ENCODE measurements around the gene NOL9.

Gene NOL9

DNA sequence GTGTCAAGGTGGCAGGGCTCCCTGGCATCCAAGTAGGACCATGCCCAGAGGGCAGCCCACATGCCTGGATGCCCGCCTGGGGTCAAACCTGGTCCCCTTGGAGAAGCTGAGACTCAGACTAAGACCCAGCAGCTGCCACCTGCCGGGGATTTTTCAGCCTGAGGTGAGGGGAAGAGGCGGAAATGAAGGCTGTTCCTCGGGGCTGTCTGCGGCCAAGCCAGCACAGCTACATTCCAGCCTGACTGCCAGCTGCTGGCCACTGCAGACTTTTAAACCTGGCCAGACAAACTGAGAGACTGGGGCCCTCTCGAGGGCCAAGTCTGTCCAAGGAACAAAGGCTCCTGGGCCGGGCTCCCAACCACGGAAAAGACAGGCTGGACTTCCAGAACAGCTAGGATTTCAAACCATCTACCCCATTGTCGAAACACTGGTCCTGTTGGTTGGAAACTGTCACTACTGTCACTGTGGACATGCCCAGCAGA is 41.0 kb downstream of the NOL9 start:
- Histone ChIP-seq H4K91ac (ENCODE audit: low read depth, low read length, poor library complexity) (no peak overlapping the region), H3K27ac (replicated peaks; ENCODE audit: low read length) (no peak overlapping the region)
- no CpG with 5 or more reads among the region's 9 CpGs for WGBS, 2 donors (ENCODE audit: extremely low coverage in 2 of 2, insufficient read length in 2 of 2, insufficient replicate concordance in 1 of 2)

GRCh38 chr1:6512908-6513280 is 41.4 kb downstream of the NOL9 start:
- Histone ChIP-seq H2BK12ac (ENCODE audit: low read length) (no peak overlapping the region), H3K23ac (ENCODE audit: low read depth, low read length, poor library complexity) (no peak overlapping the region), H2AFZ (ENCODE audit: low read length) (peak overlapping the region; percentile 63), H4K91ac (ENCODE audit: low read depth, low read length, poor library complexity) (no peak overlapping the region), H3K9ac (ENCODE audit: low read depth, low read length, poor library complexity) (no peak overlapping the region), H2BK5ac (ENCODE audit: low read length) (no peak overlapping the region), H3K4ac (ENCODE audit: low read length) (no peak overlapping the region), H3K79me1 (ENCODE audit: low read depth, low read length) (peaks cover 2% of the 10 kb centered on the region), H4K8ac (ENCODE audit: low read depth, low read length) (no peak overlapping the region), H3K4me3 (ENCODE audit: low read length in 2 of 2) (no peak overlapping the region), H3K27ac (replicated peaks; ENCODE audit: low read length) (no peak overlapping the region), H3K14ac (ENCODE audit: low read length) (no peak overlapping the region), H3K18ac (ENCODE audit: low read length) (no peak overlapping the region), H2AK5ac (ENCODE audit: low read depth, low read length) (peak overlapping the region; percentile 25), H3K36me3 (replicated peaks in 1 of 2; ENCODE audit: control insufficient read depth in 2 of 2, insufficient read depth in 2 of 2, low read length in 2 of 2) (no peaks in the 10 kb centered on the region), H3K27me3 (ENCODE audit: control insufficient read depth in 3 of 3, insufficient read depth in 3 of 3, low read depth in 1 of 3, low read length in 3 of 3) (peaks cover 0 to 7% (median 0%) of the 10 kb centered on the region in 3 experiments), H3K4me1 (ENCODE audit: control insufficient read depth in 2 of 2, insufficient read depth in 1 of 2, low read depth in 1 of 2, low read length in 2 of 2) (peaks cover 0 to 19% of the 10 kb centered on the region in 2 donors), H2BK120ac (ENCODE audit: low read depth, low read length) (no peak overlapping the region), H3K4me2 (ENCODE audit: insufficient read depth, low read length, poor library complexity, severe bottlenecking) (no peak overlapping the region), H2BK15ac (ENCODE audit: low read length) (no peak overlapping the region), H3K9me3 (replicated peaks in 1 of 2; ENCODE audit: control insufficient read depth in 2 of 2, insufficient read depth in 1 of 2, low read depth in 1 of 2, low read length in 2 of 2) (no peaks in the 10 kb centered on the region)
- WGBS, 2 donors (ENCODE audit: extremely low coverage in 2 of 2, insufficient read length in 2 of 2, insufficient replicate concordance in 1 of 2) = no CpG with 5 or more reads among the region's 8 CpGs
- no peak for DNase-seq (ENCODE audit: low spot score)

More for the DNA sequence above, 41.0 kb downstream of the NOL9 start:
- H3K4ac ChIP-seq (ENCODE audit: low read length) = no peak overlapping the region
- peak overlapping the region; percentile 63 for H2AFZ ChIP-seq (ENCODE audit: low read length)
- no peak overlapping the region for H2BK5ac ChIP-seq (ENCODE audit: low read length)
- no peak overlapping the region for H2BK12ac ChIP-seq (ENCODE audit: low read length)
- H4K8ac ChIP-seq (ENCODE audit: low read depth, low read length) = no peak overlapping the region
- peak overlapping the region; percentile 21 for H3K23ac ChIP-seq (ENCODE audit: low read depth, low read length, poor library complexity)
- peaks cover 0 to 19% of the 10 kb centered on the region in 2 donors for H3K4me1 ChIP-seq (ENCODE audit: control insufficient read depth in 2 of 2, insufficient read depth in 1 of 2, low read depth in 1 of 2, low read length in 2 of 2)
- peak overlapping the region; percentile 60 for H2AK5ac ChIP-seq (ENCODE audit: low read depth, low read length)
- H3K14ac ChIP-seq (ENCODE audit: low read length) = no peak overlapping the region
- no peak overlapping the region for H3K9ac ChIP-seq (ENCODE audit: low read depth, low read length, poor library complexity)
- peaks cover 0 to 3% (median 0%) of the 10 kb centered on the region in 3 experiments for H3K27me3 ChIP-seq (ENCODE audit: control insufficient read depth in 3 of 3, insufficient read depth in 3 of 3, low read depth in 1 of 3, low read length in 3 of 3)
- H3K4me2 ChIP-seq (ENCODE audit: insufficient read depth, low read length, poor library complexity, severe bottlenecking) = no peak overlapping the region
- no peak overlapping the region for H3K4me3 ChIP-seq (ENCODE audit: low read length in 2 of 2)
- H3K79me1 ChIP-seq (ENCODE audit: low read depth, low read length) = peaks cover 2% of the 10 kb centered on the region
- H2BK15ac ChIP-seq (ENCODE audit: low read length) = no peak overlapping the region
- DNase-seq (ENCODE audit: low spot score) = no peak
- no peak overlapping the region for H2BK120ac ChIP-seq (ENCODE audit: low read depth, low read length)
- no peak overlapping the region for H3K18ac ChIP-seq (ENCODE audit: low read length)
- no peaks in the 10 kb centered on the region for H3K36me3 ChIP-seq (replicated peaks in 1 of 2; ENCODE audit: control insufficient read depth in 2 of 2, insufficient read depth in 2 of 2, low read length in 2 of 2)
- no peaks in the 10 kb centered on the region for H3K9me3 ChIP-seq (replicated peaks in 1 of 2; ENCODE audit: control insufficient read depth in 2 of 2, insufficient read depth in 1 of 2, low read depth in 1 of 2, low read length in 2 of 2)

DNA sequence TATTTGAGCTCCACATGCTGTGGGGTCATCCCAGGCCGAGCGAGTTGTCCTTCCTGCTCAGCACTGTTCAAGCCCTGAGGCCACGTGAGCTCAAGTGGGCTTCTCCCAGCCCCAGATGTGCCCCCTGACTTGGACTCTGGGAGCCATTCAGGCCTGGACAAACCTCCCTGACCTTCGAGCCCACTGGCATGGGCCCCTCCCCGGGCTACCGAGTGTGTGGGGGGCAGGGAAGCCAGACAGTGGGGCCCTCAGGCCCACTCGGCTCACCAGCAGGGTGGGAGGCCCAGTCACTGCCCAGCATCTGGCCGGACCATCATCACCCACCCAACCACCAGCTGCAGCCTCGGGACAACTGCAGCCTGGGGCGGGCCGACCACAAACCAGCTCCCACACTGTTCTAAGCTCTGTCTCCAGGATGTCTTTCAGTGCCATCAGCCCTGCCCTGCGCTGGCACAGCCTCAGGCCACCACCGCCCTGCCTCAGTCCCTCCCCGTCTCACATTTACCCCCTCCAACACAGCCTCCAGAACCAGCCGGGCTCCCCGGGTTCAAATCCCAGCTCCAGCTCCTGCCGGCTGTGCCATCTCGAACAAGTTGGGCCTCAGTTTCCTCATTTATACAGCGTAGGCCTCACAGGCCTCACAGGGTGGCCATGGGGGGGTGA is 41.9 kb downstream of the NOL9 start:
- Histone ChIP-seq H3K36me3 (replicated peaks in 1 of 2; ENCODE audit: control insufficient read depth in 2 of 2, insufficient read depth in 2 of 2, low read length in 2 of 2) (no peaks in the 10 kb centered on the region), H3K18ac (ENCODE audit: low read length) (peak overlapping the region; percentile 80), H2BK5ac (ENCODE audit: low read length) (no peak overlapping the region), H2BK12ac (ENCODE audit: low read length) (peak overlapping the region; percentile 22), H3K4ac (ENCODE audit: low read length) (peak overlapping the region; percentile 97), H2BK120ac (ENCODE audit: low read depth, low read length) (no peak overlapping the region), H3K23ac (ENCODE audit: low read depth, low read length, poor library complexity) (peak overlapping the region; percentile 55), H4K91ac (ENCODE audit: low read depth, low read length, poor library complexity) (no peak overlapping the region), H3K4me2 (ENCODE audit: insufficient read depth, low read length, poor library complexity, severe bottlenecking) (no peak overlapping the region), H3K27me3 (ENCODE audit: control insufficient read depth in 3 of 3, insufficient read depth in 3 of 3, low read depth in 1 of 3, low read length in 3 of 3) (peaks cover 0 to 10% (median 0%) of the 10 kb centered on the region in 3 experiments), H3K14ac (ENCODE audit: low read length) (no peak overlapping the region), H3K9ac (ENCODE audit: low read depth, low read length, poor library complexity) (peak overlapping the region; percentile 81), H3K9me3 (replicated peaks in 1 of 2; ENCODE audit: control insufficient read depth in 2 of 2, insufficient read depth in 1 of 2, low read depth in 1 of 2, low read length in 2 of 2) (no peaks in the 10 kb centered on the region), H4K8ac (ENCODE audit: low read depth, low read length) (no peak overlapping the region), H3K79me1 (ENCODE audit: low read depth, low read length) (peaks cover 2% of the 10 kb centered on the region), H2BK15ac (ENCODE audit: low read length) (peak overlapping the region; percentile 96), H3K27ac (replicated peaks; ENCODE audit: low read length) (no peak overlapping the region), H2AFZ (ENCODE audit: low read length) (peak overlapping the region; percentile 68), H3K4me3 (ENCODE audit: low read length in 2 of 2) (no peak overlapping the region), H3K4me1 (ENCODE audit: control insufficient read depth in 2 of 2, insufficient read depth in 1 of 2, low read depth in 1 of 2, low read length in 2 of 2) (peaks cover 0 to 19% of the 10 kb centered on the region in 2 donors), H2AK5ac (ENCODE audit: low read depth, low read length) (peak overlapping the region; percentile 86)
- no peak for DNase-seq (ENCODE audit: low spot score)
- no CpG with 5 or more reads among the region's 19 CpGs for WGBS, 2 donors (ENCODE audit: extremely low coverage in 2 of 2, insufficient read length in 2 of 2, insufficient replicate concordance in 1 of 2)

GRCh38 chr1:6511561-6512244 is 42.6 kb downstream of the NOL9 start:
- Histone ChIP-seq H3K4me2 (ENCODE audit: insufficient read depth, low read length, poor library complexity, severe bottlenecking) (no peak overlapping the region), H3K4me1 (ENCODE audit: control insufficient read depth in 2 of 2, insufficient read depth in 1 of 2, low read depth in 1 of 2, low read length in 2 of 2) (peaks cover 0 to 24% of the 10 kb centered on the region in 2 donors), H2BK5ac (ENCODE audit: low read length) (no peak overlapping the region), H3K27ac (replicated peaks; ENCODE audit: low read length) (no peak overlapping the region), H4K91ac (ENCODE audit: low read depth, low read length, poor library complexity) (no peak overlapping the region), H3K23ac (ENCODE audit: low read depth, low read length, poor library complexity) (peak overlapping the region; percentile 55), H2AFZ (ENCODE audit: low read length) (peak overlapping the region; percentile 68), H3K14ac (ENCODE audit: low read length) (no peak overlapping the region), H3K4me3 (ENCODE audit: low read length in 2 of 2) (no peak overlapping the region), H2BK12ac (ENCODE audit: low read length) (peak overlapping the region; percentile 22), H3K79me1 (ENCODE audit: low read depth, low read length) (peaks cover 2% of the 10 kb centered on the region), H3K27me3 (ENCODE audit: control insufficient read depth in 3 of 3, insufficient read depth in 3 of 3, low read depth in 1 of 3, low read length in 3 of 3) (peaks cover 0 to 10% (median 0%) of the 10 kb centered on the region in 3 experiments), H3K18ac (ENCODE audit: low read length) (peak overlapping the region; percentile 64), H2BK15ac (ENCODE audit: low read length) (peak overlapping the region; percentile 96), H3K4ac (ENCODE audit: low read length) (peak overlapping the region; percentile 97), H2BK120ac (ENCODE audit: low read depth, low read length) (no peak overlapping the region), H3K9ac (ENCODE audit: low read depth, low read length, poor library complexity) (peak overlapping the region; percentile 81), H2AK5ac (ENCODE audit: low read depth, low read length) (peak overlapping the region; percentile 86), H3K36me3 (replicated peaks in 1 of 2; ENCODE audit: control insufficient read depth in 2 of 2, insufficient read depth in 2 of 2, low read length in 2 of 2) (no peaks in the 10 kb centered on the region), H4K8ac (ENCODE audit: low read depth, low read length) (no peak overlapping the region), H3K9me3 (replicated peaks in 1 of 2; ENCODE audit: control insufficient read depth in 2 of 2, insufficient read depth in 1 of 2, low read depth in 1 of 2, low read length in 2 of 2) (no peaks in the 10 kb centered on the region)
- DNase-seq (ENCODE audit: low spot score) = no peak
- WGBS, 2 donors (ENCODE audit: extremely low coverage in 2 of 2, insufficient read length in 2 of 2, insufficient replicate concordance in 1 of 2) = no CpG with 5 or more reads among the region's 16 CpGs

All from neuronal stem cell (in vitro differentiated cells).